Mucosa of rectum (tissue), 2 donors: Measurements from ENCODE around the gene SH3D19.

Experiments used
- H3K27ac ChIP-seq, 2 donors: one replicate each; pipeline ENCODE4 v1.7.0; 2013; ENCODE audit warnings: inconsistent platforms in 2 of 2, low read depth in 2 of 2, low read length in 2 of 2
- H3K27me3 ChIP-seq, 2 donors: one replicate each; pipeline ENCODE4 v1.7.0; 2013; ENCODE audit warnings: low read length in 2 of 2; ENCODE audit not compliant: control insufficient read depth in 2 of 2, insufficient read depth in 2 of 2
- H3K36me3 ChIP-seq, 2 donors: one replicate each; pipeline ENCODE4 v1.7.0; 2013; ENCODE audit warnings: low read length in 2 of 2; ENCODE audit not compliant: control insufficient read depth in 2 of 2, insufficient read depth in 2 of 2
- H3K4me1 ChIP-seq, 2 donors: one replicate each; pipeline ENCODE4 v1.7.0; 2013; ENCODE audit warnings: low read length in 2 of 2, mild to moderate bottlenecking in 1 of 2; ENCODE audit not compliant: control insufficient read depth in 2 of 2, insufficient read depth in 2 of 2
- H3K4me3 ChIP-seq, 2 donors: one replicate each; pipeline ENCODE4 v1.7.0; 2013; ENCODE audit warnings: low read length in 2 of 2
- H3K9ac ChIP-seq, 2 donors: one replicate each; pipeline ENCODE4 v1.7.0; 2013; ENCODE audit warnings: low read length in 2 of 2, low read depth in 1 of 2, mild to moderate bottlenecking in 1 of 2
- H3K9me3 ChIP-seq, 2 donors: one replicate each; pipeline ENCODE4 v1.7.0; 2013; ENCODE audit warnings: low read length in 2 of 2; ENCODE audit not compliant: control insufficient read depth in 2 of 2
- donor health status: healthy.
- donor health status: Normal muscosa, but diverticular disease.

The SH3D19 gene

GRCh38 chr4:151310124-151310728 is 15.2 kb downstream of the SH3D19 start:
- Histone ChIP-seq H3K9me3 (no peaks in the 10 kb centered on the region), H3K4me1 (peaks cover 2 to 24% of the 10 kb centered on the region in 2 donors)

GRCh38 chr4:151304755-151305154 is 20.6 kb downstream of the SH3D19 start:
- no peaks in the 10 kb centered on the region for H3K27me3 ChIP-seq

More at GRCh38 chr4:151310124-151310728, 15.2 kb downstream of the SH3D19 start:
- no peak overlapping the region for H3K27ac ChIP-seq
- H3K27me3 ChIP-seq, result no peaks in the 10 kb centered on the region
- no peak overlapping the region for H3K9ac ChIP-seq
- H3K4me3 ChIP-seq, result no peak overlapping the region
- H3K36me3 ChIP-seq, result no peaks in the 10 kb centered on the region

GRCh38 chr4:151304226-151304625 is 21.2 kb downstream of the SH3D19 start:
- peaks cover 0 to 3% of the 10 kb centered on the region in 2 donors for H3K4me1 ChIP-seq
- H3K9me3 ChIP-seq, result no peaks in the 10 kb centered on the region
- H3K27me3 ChIP-seq, result no peaks in the 10 kb centered on the region
- no peak overlapping the region for H3K9ac ChIP-seq
- no peak overlapping the region for H3K4me3 ChIP-seq
- H3K27ac ChIP-seq, result no peak overlapping the region
- no peaks in the 10 kb centered on the region for H3K36me3 ChIP-seq

More at GRCh38 chr4:151304755-151305154, 20.6 kb downstream of the SH3D19 start:
- H3K36me3 ChIP-seq, result no peaks in the 10 kb centered on the region
- no peak overlapping the region for H3K4me3 ChIP-seq
- peaks cover 0 to 3% of the 10 kb centered on the region in 2 donors for H3K4me1 ChIP-seq
- H3K9ac ChIP-seq, result no peak overlapping the region
- no peak overlapping the region for H3K27ac ChIP-seq
- no peaks in the 10 kb centered on the region for H3K9me3 ChIP-seq

DNA sequence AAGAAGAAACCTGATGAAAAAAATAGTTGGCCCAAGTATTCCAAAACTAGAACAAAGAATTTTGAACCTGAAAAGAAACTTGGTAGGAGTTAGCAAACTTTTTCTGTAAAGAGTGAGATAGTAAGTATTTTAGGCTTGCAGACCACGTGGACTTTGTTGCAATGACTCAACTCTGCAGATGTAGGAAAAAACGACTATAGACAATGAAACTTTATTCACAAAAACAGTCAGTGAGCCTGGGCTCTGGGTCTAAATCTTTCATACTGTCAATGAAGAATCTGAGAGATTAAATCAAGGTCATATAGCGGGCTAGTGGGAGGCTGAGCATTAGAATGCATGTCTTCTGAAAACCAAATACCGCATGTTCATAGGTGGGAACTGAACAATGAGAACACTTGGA is 23.0 kb downstream of the SH3D19 start:
- H3K36me3 ChIP-seq, result no peaks in the 10 kb centered on the region
- H3K9ac ChIP-seq, result no peak overlapping the region
- no peak overlapping the region for H3K4me3 ChIP-seq
- H3K27ac ChIP-seq, result no peak overlapping the region
- H3K9me3 ChIP-seq, result no peaks in the 10 kb centered on the region
- peaks cover 0 to 3% of the 10 kb centered on the region in 2 donors for H3K4me1 ChIP-seq
- no peaks in the 10 kb centered on the region for H3K27me3 ChIP-seq

DNA sequence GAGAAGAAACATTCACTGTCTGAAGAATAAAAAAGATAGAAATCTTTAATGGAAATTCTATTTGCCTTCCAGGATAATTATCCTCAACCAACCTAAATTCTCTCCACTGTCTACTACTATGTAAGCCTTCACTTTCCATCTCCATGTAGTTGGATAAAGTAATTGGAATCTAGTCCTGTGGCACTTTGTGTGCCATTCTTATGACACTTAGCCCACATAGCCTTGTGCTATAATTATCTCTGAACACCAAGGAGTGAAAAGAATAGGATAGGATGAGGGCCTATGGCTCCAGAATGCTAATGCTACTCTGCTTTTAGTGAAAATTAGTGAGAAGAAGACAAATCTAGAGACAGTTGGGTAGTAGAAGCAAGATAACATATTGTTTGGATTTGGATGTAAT is 28.2 kb downstream of the SH3D19 start:
- H3K9me3 ChIP-seq, result no peaks in the 10 kb centered on the region
- H3K27ac ChIP-seq, result no peak overlapping the region

DNA sequence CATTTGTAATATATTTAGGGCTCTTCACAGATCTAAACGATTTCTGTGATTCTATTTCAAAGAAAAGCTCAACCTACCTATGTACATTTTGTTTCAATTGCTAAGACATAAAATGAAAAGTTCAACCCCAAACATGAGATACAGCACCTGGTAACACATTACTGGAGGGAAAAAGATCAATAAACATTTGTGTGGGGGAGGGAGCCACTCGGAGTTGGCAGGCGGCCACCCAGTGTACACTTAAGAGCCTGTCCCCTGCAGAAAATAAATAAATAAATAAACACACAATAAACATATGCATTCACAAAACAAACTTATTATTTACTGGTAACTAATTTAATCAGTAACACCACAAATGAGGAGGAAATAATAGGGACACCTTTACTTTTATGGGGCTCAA is 29.2 kb downstream of the SH3D19 start:
- no peak overlapping the region for H3K27ac ChIP-seq

More for the DNA sequence above, 28.2 kb downstream of the SH3D19 start:
- Histone ChIP-seq H3K4me3 (no peak overlapping the region), H3K9ac (no peak overlapping the region), H3K4me1 (peaks cover 11 to 19% of the 10 kb centered on the region in 2 donors), H3K27me3 (no peaks in the 10 kb centered on the region), H3K36me3 (no peaks in the 10 kb centered on the region)

DNA sequence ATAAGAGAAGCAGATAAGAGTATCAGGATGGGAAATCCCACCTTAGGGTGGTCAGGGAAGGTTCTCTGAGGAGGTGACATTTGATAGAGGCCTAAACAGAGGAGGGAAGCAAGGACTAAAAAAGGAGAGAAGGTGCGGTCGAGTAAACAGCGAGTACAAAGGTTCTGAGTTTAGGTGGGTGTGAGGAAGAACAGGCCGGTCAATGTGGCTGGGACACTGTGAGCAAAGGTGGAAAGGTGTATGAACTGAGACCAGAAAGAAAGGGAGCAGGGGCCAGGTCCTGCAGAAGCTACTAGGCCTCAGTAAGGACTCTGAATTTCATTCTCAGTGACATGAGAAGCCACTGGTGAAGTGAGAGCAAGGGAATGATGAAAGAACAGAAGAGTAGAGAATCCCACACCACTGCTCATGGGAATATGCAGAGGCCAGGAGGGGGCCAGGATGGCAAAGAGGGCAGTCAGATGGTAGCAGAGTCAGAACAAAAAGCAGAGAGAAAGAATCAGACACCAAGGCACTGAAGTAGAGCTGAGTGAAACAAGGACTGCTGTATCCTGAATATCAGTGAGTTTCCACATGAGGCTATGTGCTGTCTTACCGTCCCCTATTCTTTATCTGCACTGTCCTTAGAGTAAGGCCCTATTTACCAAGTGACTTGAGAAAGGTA is 30.4 kb downstream of the SH3D19 start:
- H3K4me1 ChIP-seq, result peaks cover 11 to 19% of the 10 kb centered on the region in 2 donors
- H3K27me3 ChIP-seq, result no peaks in the 10 kb centered on the region
- no peaks in the 10 kb centered on the region for H3K9me3 ChIP-seq
- no peak overlapping the region for H3K9ac ChIP-seq
- peak overlapping the region in 1 of 2 donors; percentile 4 for H3K4me3 ChIP-seq
- H3K27ac ChIP-seq, result peak overlapping the region; percentile 32 to 39
- H3K36me3 ChIP-seq, result no peaks in the 10 kb centered on the region

More for the DNA sequence above, 29.2 kb downstream of the SH3D19 start:
- Histone ChIP-seq H3K9me3 (no peaks in the 10 kb centered on the region), H3K4me3 (no peak overlapping the region), H3K9ac (no peak overlapping the region), H3K4me1 (peaks cover 11 to 19% of the 10 kb centered on the region in 2 donors), H3K36me3 (no peaks in the 10 kb centered on the region), H3K27me3 (no peaks in the 10 kb centered on the region)

- H3K9ac ChIP-seq, result no peak overlapping the region
Observed at GRCh38 chr4:151292038-151292437, 33.4 kb downstream of the SH3D19 start.

GRCh38 chr4:151291485-151291884 is 33.9 kb downstream of the SH3D19 start:
- no peak overlapping the region for H3K9ac ChIP-seq
- H3K27me3 ChIP-seq, result no peaks in the 10 kb centered on the region
- no peak overlapping the region for H3K4me3 ChIP-seq
- H3K9me3 ChIP-seq, result no peaks in the 10 kb centered on the region
- H3K36me3 ChIP-seq, result no peaks in the 10 kb centered on the region
- no peak overlapping the region for H3K27ac ChIP-seq
- peaks cover 11 to 19% of the 10 kb centered on the region in 2 donors for H3K4me1 ChIP-seq

More at GRCh38 chr4:151292038-151292437, 33.4 kb downstream of the SH3D19 start:
- no peaks in the 10 kb centered on the region for H3K36me3 ChIP-seq
- no peaks in the 10 kb centered on the region for H3K27me3 ChIP-seq
- H3K4me3 ChIP-seq, result no peak overlapping the region
- peaks cover 11 to 19% of the 10 kb centered on the region in 2 donors for H3K4me1 ChIP-seq
- no peaks in the 10 kb centered on the region for H3K9me3 ChIP-seq
- H3K27ac ChIP-seq, result no peak overlapping the region

DNA sequence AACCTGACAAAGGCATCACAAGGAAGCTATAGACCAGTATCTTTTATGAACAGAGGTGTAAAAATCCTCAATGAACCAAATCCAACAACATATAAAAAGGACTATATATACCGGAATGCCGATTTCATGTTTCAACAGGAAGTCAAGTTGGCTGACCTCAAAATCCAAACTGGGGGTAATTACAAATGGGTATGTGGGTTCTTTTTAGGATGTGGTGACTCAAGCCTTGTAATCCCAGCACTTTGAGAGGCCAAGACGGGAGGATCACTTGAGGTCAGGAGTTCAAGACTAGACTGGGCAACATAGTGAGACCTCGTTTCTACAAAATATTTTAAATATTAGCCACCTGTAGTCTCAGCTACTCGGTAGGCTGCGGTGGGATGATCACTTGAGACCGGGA is 38.0 kb downstream of the SH3D19 start:
- no peaks in the 10 kb centered on the region for H3K4me1 ChIP-seq
- no peak overlapping the region for H3K9ac ChIP-seq
- H3K27me3 ChIP-seq, result no peaks in the 10 kb centered on the region
- H3K9me3 ChIP-seq, result no peaks in the 10 kb centered on the region
- H3K36me3 ChIP-seq, result no peaks in the 10 kb centered on the region
- H3K27ac ChIP-seq, result no peak overlapping the region
- no peak overlapping the region for H3K4me3 ChIP-seq
